Measurements from ENCODE around the gene TOPBP1.
A peak's percentile ranks its signal among the peaks of the same experiment; 100 is the strongest.

The TOPBP1 gene

GRCh38 chr3:133629146-133629545 lies 32.6 kb downstream of the TOPBP1 start:
- Histone ChIP-seq H3K9me3 (ENCODE audit: low read length) (no peaks in the 10 kb centered on the region), H3K36me3 (ENCODE audit: insufficient read depth, low read length) (peaks cover 95% of the 10 kb centered on the region)

DNA sequence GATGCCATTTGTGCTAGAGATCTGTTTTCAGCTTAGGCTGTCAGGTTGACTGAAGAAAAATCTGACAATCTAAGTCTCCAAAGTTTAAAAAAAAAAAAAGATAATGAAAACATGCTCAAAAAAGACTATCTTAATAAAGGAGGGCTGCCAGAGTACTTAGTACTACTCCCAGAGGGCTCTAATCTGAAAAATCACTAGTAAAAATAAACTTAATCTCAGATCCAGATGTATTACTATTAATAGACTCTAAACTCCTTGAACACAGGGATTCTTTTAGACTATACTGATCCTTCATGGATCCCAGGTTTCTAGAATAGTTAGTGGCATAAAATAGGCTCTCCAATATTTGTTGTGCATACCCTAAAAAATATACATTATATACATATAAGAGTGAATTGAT lies 34.0 kb downstream of the TOPBP1 start:
- no peak overlapping the region for H3K9ac ChIP-seq (ENCODE audit: low read length)
- H3K4me2 ChIP-seq (ENCODE audit: low read length), result no peak overlapping the region
- H3K36me3 ChIP-seq (ENCODE audit: insufficient read depth, low read length), result peaks cover 94% of the 10 kb centered on the region
- H3K4me3 ChIP-seq (ENCODE audit: low read depth, low read length, poor library complexity, severe bottlenecking), result no peak overlapping the region
- TF ChIP-seq EZH2 (IDR thresholded peaks at IDR 0.05; ENCODE audit: borderline replicate concordance, low read length) (no peak), CTCF (IDR thresholded peaks at IDR 0.05; ENCODE audit: low read length) (no peak)
- H4K20me1 ChIP-seq (ENCODE audit: insufficient read depth, low read length), result no peaks in the 10 kb centered on the region
- H3K27ac ChIP-seq (ENCODE audit: low read depth, low read length, poor library complexity, severe bottlenecking), result no peak overlapping the region
- no peaks in the 10 kb centered on the region for H3K79me2 ChIP-seq (ENCODE audit: insufficient read depth, low read length)
- no peaks in the 10 kb centered on the region for H3F3A ChIP-seq (ENCODE audit: insufficient read depth, low read length)
- no peaks in the 10 kb centered on the region for H3K4me1 ChIP-seq (ENCODE audit: insufficient read depth, low read length, severe bottlenecking)
- H3K27me3 ChIP-seq (ENCODE audit: insufficient read depth, low read length), result no peaks in the 10 kb centered on the region
- H3K9me3 ChIP-seq (ENCODE audit: low read length), result no peaks in the 10 kb centered on the region
- H2AFZ ChIP-seq (ENCODE audit: low read length), result no peak overlapping the region
- no peaks in the 10 kb centered on the region for H3K9me2 ChIP-seq (ENCODE audit: low read depth, low read length)

More at GRCh38 chr3:133629146-133629545, 32.6 kb downstream of the TOPBP1 start:
- Histone ChIP-seq H4K20me1 (ENCODE audit: insufficient read depth, low read length) (no peaks in the 10 kb centered on the region), H2AFZ (ENCODE audit: low read length) (no peak overlapping the region), H3K27me3 (ENCODE audit: insufficient read depth, low read length) (no peaks in the 10 kb centered on the region), H3K4me2 (ENCODE audit: low read length) (no peak overlapping the region), H3K4me1 (ENCODE audit: insufficient read depth, low read length, severe bottlenecking) (no peaks in the 10 kb centered on the region), H3K9ac (ENCODE audit: low read length) (no peak overlapping the region), H3K79me2 (ENCODE audit: insufficient read depth, low read length) (no peaks in the 10 kb centered on the region), H3K4me3 (ENCODE audit: low read depth, low read length, poor library complexity, severe bottlenecking) (no peak overlapping the region), H3K9me2 (ENCODE audit: low read depth, low read length) (no peaks in the 10 kb centered on the region), H3F3A (ENCODE audit: insufficient read depth, low read length) (no peaks in the 10 kb centered on the region), H3K27ac (ENCODE audit: low read depth, low read length, poor library complexity, severe bottlenecking) (no peak overlapping the region)
- TF ChIP-seq EZH2 (IDR thresholded peaks at IDR 0.05; ENCODE audit: borderline replicate concordance, low read length) (no peak), CTCF (IDR thresholded peaks at IDR 0.05; ENCODE audit: low read length) (no peak)

GRCh38 chr3:133620066-133620784 lies 41.5 kb downstream of the TOPBP1 start:
- Histone ChIP-seq H3K9me3 (ENCODE audit: low read length) (no peaks in the 10 kb centered on the region), H4K20me1 (ENCODE audit: insufficient read depth, low read length) (no peaks in the 10 kb centered on the region), H3K4me3 (ENCODE audit: low read depth, low read length, poor library complexity, severe bottlenecking) (no peak overlapping the region), H3K27me3 (ENCODE audit: insufficient read depth, low read length) (no peaks in the 10 kb centered on the region), H3K27ac (ENCODE audit: low read depth, low read length, poor library complexity, severe bottlenecking) (peak overlapping the region; percentile 59), H3K9me2 (ENCODE audit: low read depth, low read length) (no peaks in the 10 kb centered on the region), H3K9ac (ENCODE audit: low read length) (no peak overlapping the region), H3K36me3 (ENCODE audit: insufficient read depth, low read length) (peaks cover 90% of the 10 kb centered on the region), H3K79me2 (ENCODE audit: insufficient read depth, low read length) (no peaks in the 10 kb centered on the region), H3K4me1 (ENCODE audit: insufficient read depth, low read length, severe bottlenecking) (peaks cover 19% of the 10 kb centered on the region), H2AFZ (ENCODE audit: low read length) (no peak overlapping the region), H3K4me2 (ENCODE audit: low read length) (peak overlapping the region; percentile 9; the same call in 1 of the 2 replicates), H3F3A (ENCODE audit: insufficient read depth, low read length) (0 out of 2 replicates have a peak, but pooled peaks cover 3% of the 10 kb centered on the region)
- no peak for TF ChIP-seq CTCF (IDR thresholded peaks at IDR 0.05; ENCODE audit: low read length)
- no peak for TF ChIP-seq EZH2 (IDR thresholded peaks at IDR 0.05; ENCODE audit: borderline replicate concordance, low read length)

All from OCI-LY1 (cell line).